SK-N-MC (cell line): ENCODE measurements around the gene SHB.

Experiments used
- DNase-seq: peaks from one replicate; pipeline ENCODE4 v3.0.0-alpha.2; 2011; ENCODE audit warnings: low read depth, low spot score
- H3K27ac ChIP-seq: fragments of 200-600 bp; sonication (generic); 2 replicates; pipeline ENCODE4 v1.5.1; 2016; ENCODE audit warnings: mixed run types
- H3K36me3 ChIP-seq: fragments of 200-600 bp; sonication (generic); 2 replicates; pipeline ENCODE4 v1.6.1; 2017; ENCODE audit warnings: antibody characterized with exemption, low read length, mixed read lengths; ENCODE audit not compliant: insufficient read depth
- H3K4me3 ChIP-seq: fragments of 200-600 bp; sonication (generic); 2 replicates; pipeline ENCODE4 v1.5.1; 2016
- H3K9ac ChIP-seq: fragments of 200-600 bp; sonication (generic); 2 replicates; pipeline ENCODE4 v1.8.0; 2017; ENCODE audit warnings: mixed run types, mixed read lengths; ENCODE audit not compliant: insufficient read length
- H3K9me3 ChIP-seq: fragments of 200-600 bp; sonication (generic); 2 replicates; pipeline ENCODE4 v1.6.1; 2017; ENCODE audit warnings: low read depth, mild to moderate bottlenecking, antibody characterized with exemption, low read length, moderate library complexity, mixed read lengths
- EZH2 ChIP-seq: fragments of 200-600 bp; sonication (generic); IDR thresholded peaks from one replicate; pipeline ENCODE4 v1.6.1; 2017; ENCODE audit warnings: antibody characterized with exemption
- FOXP2 ChIP-seq: optimal IDR thresholded peaks from 2 replicates; pipeline ENCODE3; 2011; ENCODE audit warnings: mild to moderate bottlenecking, moderate library complexity; ENCODE audit not compliant: insufficient read depth; ENCODE audit errors: extremely low read length, control extremely low read depth
- POLR2AphosphoS5 ChIP-seq: IDR thresholded peaks from 2 replicates; pipeline ENCODE4 v1.6.1; 2012; ENCODE audit warnings: mild to moderate bottlenecking, low read depth, low read length, borderline replicate concordance

The SHB gene

GRCh38 chr9:38068701-38069628 is at the start of gene SHB:
Gene SHB (minus strand): TSS chr9:38069227. CDS start chr9:38068645, 582 bp downstream.
- H3K27ac ChIP-seq, result peak within 1 kb of the TSS; percentile 89
- TF ChIP-seq POLR2AphosphoS5 (no peak; the same call in none of the 2 replicates), EZH2 (no peak), FOXP2 (no peak)
- peak within 1 kb of the TSS; percentile 88 for H3K9ac ChIP-seq
- H3K36me3 ChIP-seq, result peaks cover 7% of the 10 kb centered on the region; the same call in 1 of the 2 replicates
- no peak for DNase-seq
- peak within 1 kb of the TSS; percentile 94 for H3K4me3 ChIP-seq
- no peaks in the 10 kb centered on the region for H3K9me3 ChIP-seq

DNA sequence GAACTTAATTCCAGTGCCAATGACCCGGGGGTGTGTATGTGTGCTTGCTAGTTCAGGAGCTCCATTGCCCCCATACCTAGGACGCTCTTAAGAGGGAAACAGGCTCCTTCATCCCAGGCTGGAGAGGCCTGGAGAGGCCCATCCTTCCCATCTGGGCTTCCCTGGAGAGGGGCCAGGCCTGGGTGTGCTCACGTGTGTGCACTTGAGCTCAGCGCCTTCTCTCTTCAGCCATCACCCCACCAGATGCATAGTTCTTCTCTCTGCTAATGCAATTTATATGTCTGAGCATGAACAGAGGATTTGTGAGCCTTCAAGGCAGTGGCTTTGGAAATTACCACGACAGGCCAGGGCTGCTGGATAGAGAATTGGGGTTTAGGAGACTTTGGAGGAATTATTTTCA is 48.6 kb upstream of the SHB start:
- no peak for DNase-seq
- H3K27ac ChIP-seq, result no peak overlapping the region
- TF ChIP-seq FOXP2 (no peak), EZH2 (no peak), POLR2AphosphoS5 (no peak)
- H3K36me3 ChIP-seq, result no peaks in the 10 kb centered on the region
- H3K9me3 ChIP-seq, result no peaks in the 10 kb centered on the region
- H3K4me3 ChIP-seq, result no peak overlapping the region
- H3K9ac ChIP-seq, result no peak overlapping the region

- no peak overlapping the region for H3K9ac ChIP-seq
- H3K27ac ChIP-seq, result no peak overlapping the region
- TF ChIP-seq EZH2 (no peak), POLR2AphosphoS5 (no peak), FOXP2 (no peak)
These were observed 45.9 kb upstream of the SHB start for GRCh38 chr9:38114905-38115304.

DNA sequence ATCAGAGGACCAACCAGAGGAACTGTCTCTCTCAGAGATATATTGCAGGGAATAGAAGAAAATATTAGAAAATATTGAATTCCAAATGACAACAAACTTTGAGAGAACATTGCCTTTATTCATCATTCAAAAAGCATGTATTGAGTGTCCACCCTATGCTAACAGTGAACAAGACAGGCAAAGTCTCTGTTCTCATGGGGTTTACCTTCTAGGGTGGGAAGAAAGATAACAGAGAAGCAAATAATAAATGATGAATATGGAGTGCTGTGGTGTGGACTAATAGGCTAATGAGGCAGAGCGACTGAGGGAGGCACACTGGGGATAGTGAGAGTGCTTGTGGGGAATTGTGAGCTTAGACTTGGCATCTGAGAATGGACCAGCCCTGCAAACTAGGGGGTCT is 43.4 kb upstream of the SHB start:
- DNase-seq, result no peak
- Histone ChIP-seq H3K27ac (no peak overlapping the region), H3K36me3 (no peaks in the 10 kb centered on the region), H3K4me3 (no peak overlapping the region), H3K9ac (no peak overlapping the region), H3K9me3 (no peaks in the 10 kb centered on the region)
- no peak for TF ChIP-seq POLR2AphosphoS5
- TF ChIP-seq EZH2, result no peak
- TF ChIP-seq FOXP2, result no peak

More at GRCh38 chr9:38114905-38115304, 45.9 kb upstream of the SHB start:
- no peaks in the 10 kb centered on the region for H3K9me3 ChIP-seq
- DNase-seq, result no peak
- no peak overlapping the region for H3K4me3 ChIP-seq
- H3K36me3 ChIP-seq, result no peaks in the 10 kb centered on the region

GRCh38 chr9:38112049-38112448 is 43.0 kb upstream of the SHB start:
- TF ChIP-seq EZH2 (no peak), FOXP2 (no peak), POLR2AphosphoS5 (no peak)
- Histone ChIP-seq H3K9ac (no peak overlapping the region), H3K9me3 (no peaks in the 10 kb centered on the region), H3K27ac (no peak overlapping the region), H3K36me3 (no peaks in the 10 kb centered on the region), H3K4me3 (no peak overlapping the region)
- no peak for DNase-seq

GRCh38 chr9:38110476-38110875 is 41.4 kb upstream of the SHB start:
- no peak overlapping the region for H3K9ac ChIP-seq
- no peaks in the 10 kb centered on the region for H3K9me3 ChIP-seq
- no peak overlapping the region for H3K4me3 ChIP-seq
- no peak for DNase-seq
- TF ChIP-seq FOXP2 (no peak), EZH2 (no peak), POLR2AphosphoS5 (no peak)
- no peak overlapping the region for H3K27ac ChIP-seq
- H3K36me3 ChIP-seq, result no peaks in the 10 kb centered on the region

- DNase-seq, result no peak
- TF ChIP-seq EZH2 (no peak), POLR2AphosphoS5 (no peak), FOXP2 (no peak)
These were observed 40.6 kb upstream of the SHB start for GRCh38 chr9:38109601-38110000.

GRCh38 chr9:38108326-38108725 is 39.3 kb upstream of the SHB start:
- TF ChIP-seq EZH2 (no peak), POLR2AphosphoS5 (no peak), FOXP2 (no peak)
- Histone ChIP-seq H3K4me3 (no peak overlapping the region), H3K9me3 (no peaks in the 10 kb centered on the region), H3K27ac (no peak overlapping the region), H3K36me3 (no peaks in the 10 kb centered on the region), H3K9ac (no peak overlapping the region)
- no peak for DNase-seq

More at GRCh38 chr9:38109601-38110000, 40.6 kb upstream of the SHB start:
- H3K9me3 ChIP-seq, result no peaks in the 10 kb centered on the region
- no peak overlapping the region for H3K9ac ChIP-seq
- H3K27ac ChIP-seq, result no peak overlapping the region
- H3K4me3 ChIP-seq, result no peak overlapping the region
- H3K36me3 ChIP-seq, result no peaks in the 10 kb centered on the region
